ENCODE results near the gene DLG4. TPM values are rescaled to one million over a fixed set of nuclear protein-coding genes. Genes with fewer than 3 reads are reported as not detected.

The DLG4 gene
- total RNA-seq, 1 donor from 2014 or later = 46.1 TPM

DNA sequence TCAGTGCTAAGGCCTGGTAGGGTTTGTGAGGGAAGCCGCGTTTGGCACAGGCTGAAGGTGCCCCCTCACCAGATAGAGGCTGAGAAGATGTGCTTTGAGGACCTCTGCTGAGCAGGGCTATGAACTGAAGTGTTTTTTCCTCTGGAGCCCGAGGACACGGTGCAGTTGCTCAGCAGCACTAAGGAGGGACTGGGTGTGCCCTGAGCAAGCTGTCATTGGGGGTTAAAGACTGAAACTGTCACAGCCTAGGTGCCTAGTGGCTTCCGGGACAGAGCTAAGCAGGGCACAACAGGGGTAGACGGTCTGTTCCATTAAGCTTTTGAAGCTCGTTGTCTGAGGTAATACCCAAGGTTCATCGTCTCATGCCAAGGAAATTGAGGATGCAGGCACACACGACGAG, 80.2 kb downstream of the DLG4 start:
- H3K9me3 Mint-ChIP-seq = no peaks in the 10 kb centered on the region
- no peak for TF ChIP-seq CTCF (conservative IDR thresholded peaks at IDR 0.05)
- H3K27ac Mint-ChIP-seq = peak overlapping the region; percentile 99
- no peaks in the 10 kb centered on the region for H3K36me3 Mint-ChIP-seq
- H3K4me3 Mint-ChIP-seq = peak overlapping the region; percentile 83
- peaks cover 12% of the 10 kb centered on the region for H3K27me3 Mint-ChIP-seq
- DNase-seq (ENCODE audit: extremely low spot score, unreplicated experiment) = no peak
- peaks cover 26% of the 10 kb centered on the region for H3K4me1 Mint-ChIP-seq (ENCODE audit: unreplicated experiment)

- TF ChIP-seq CTCF (conservative IDR thresholded peaks at IDR 0.05) = no peak
- Mint-ChIP-seq H3K36me3 (no peaks in the 10 kb centered on the region), H3K9me3 (no peaks in the 10 kb centered on the region), H3K4me1 (ENCODE audit: unreplicated experiment) (peaks cover 23% of the 10 kb centered on the region), H3K27me3 (peaks cover 12% of the 10 kb centered on the region), H3K27ac (peak overlapping the region; percentile 99), H3K4me3 (peak overlapping the region; percentile 22)
- no peak for DNase-seq (ENCODE audit: extremely low spot score, unreplicated experiment)
Measured at GRCh38 chr17:7138800-7139381, 80.7 kb downstream of the DLG4 start.

- Mint-ChIP-seq H3K4me3 (no peak overlapping the region), H3K4me1 (ENCODE audit: unreplicated experiment) (peaks cover 30% of the 10 kb centered on the region), H3K9me3 (no peaks in the 10 kb centered on the region), H3K27me3 (peaks cover 12% of the 10 kb centered on the region), H3K27ac (no peak overlapping the region), H3K36me3 (no peaks in the 10 kb centered on the region)
- no peak for DNase-seq (ENCODE audit: extremely low spot score, unreplicated experiment)
- TF ChIP-seq CTCF (conservative IDR thresholded peaks at IDR 0.05) = no peak
Measured at GRCh38 chr17:7137171-7137943, 82.3 kb downstream of the DLG4 start.

Small RNAs within 50 kb of the gene (microRNA-seq; reads per million reads assigned to microRNA genes)
- gene MIR324 = 3,127 reads per million, percentile 89 among the genes with 10 or more reads in this experiment

Other genes starting within 250 kb of the DLG4 start
- 0.34 and 2.1 TPM in 2 replicates for gene ALOX12, start 223.8 kb downstream of the DLG4 start, total RNA-seq (ENCODE audit: low replicate concordance)
- 176 and 208 TPM in 2 replicates for gene RNASEK, start 207.2 kb downstream of the DLG4 start, total RNA-seq (ENCODE audit: low replicate concordance)
- not detected in 2 replicates for gene BCL6B, start 196.8 kb downstream of the DLG4 start, total RNA-seq (ENCODE audit: low replicate concordance)
- 13.5 and 15.5 TPM in 2 replicates for gene SLC16A13, start 183.8 kb downstream of the DLG4 start, total RNA-seq (ENCODE audit: low replicate concordance)
- 3.9 and 10.5 TPM in 2 replicates for gene SLC16A11, start 175.7 kb downstream of the DLG4 start, total RNA-seq (ENCODE audit: low replicate concordance)
- gene CLEC10A, start 139.6 kb downstream of the DLG4 start, total RNA-seq (ENCODE audit: low replicate concordance) = not detected in 2 replicates
- 0.82 and 1.3 TPM in 2 replicates for gene ASGR2, start 105.0 kb downstream of the DLG4 start, total RNA-seq (ENCODE audit: low replicate concordance)
- gene ASGR1, start 40.5 kb downstream of the DLG4 start, total RNA-seq (ENCODE audit: low replicate concordance) = 7.5 and 9.7 TPM in 2 replicates
- 573 and 617 TPM in 2 replicates for gene ACADVL, start 102 bp upstream of the DLG4 start, total RNA-seq (ENCODE audit: low replicate concordance)
- 62.8 and 93.9 TPM in 2 replicates for gene DVL2, start 14.7 kb upstream of the DLG4 start, total RNA-seq (ENCODE audit: low replicate concordance)
- gene PHF23, start 19.6 kb upstream of the DLG4 start, total RNA-seq (ENCODE audit: low replicate concordance) = 42.8 and 61.1 TPM in 2 replicates
- 478 and 570 TPM in 2 replicates for gene GABARAP, start 22.6 kb upstream of the DLG4 start, total RNA-seq (ENCODE audit: low replicate concordance)
- 138 and 154 TPM in 2 replicates for gene CTDNEP1, start 31.9 kb upstream of the DLG4 start, total RNA-seq (ENCODE audit: low replicate concordance)
- gene ELP5, start 32.4 kb upstream of the DLG4 start, total RNA-seq (ENCODE audit: low replicate concordance) = 43.1 and 55.7 TPM in 2 replicates
- 118 and 284 TPM in 2 replicates for gene CLDN7, start 42.6 kb upstream of the DLG4 start, total RNA-seq (ENCODE audit: low replicate concordance)
- 1.2 and 4.0 TPM in 2 replicates for gene SLC2A4, start 61.9 kb upstream of the DLG4 start, total RNA-seq (ENCODE audit: low replicate concordance)
- gene YBX2, start 74.8 kb upstream of the DLG4 start, total RNA-seq (ENCODE audit: low replicate concordance) = 4.5 and 7.0 TPM in 2 replicates
- 454 and 510 TPM in 2 replicates for gene EIF5A, start 87.8 kb upstream of the DLG4 start, total RNA-seq (ENCODE audit: low replicate concordance)
- gene GPS2, start 95.5 kb upstream of the DLG4 start, total RNA-seq (ENCODE audit: low replicate concordance) = 75.0 and 75.4 TPM in 2 replicates
- gene NEURL4, start 109.5 kb upstream of the DLG4 start, total RNA-seq (ENCODE audit: low replicate concordance) = 49.9 and 61.5 TPM in 2 replicates
- gene ACAP1, start 116.7 kb upstream of the DLG4 start, total RNA-seq (ENCODE audit: low replicate concordance) = 3.2 and 8.3 TPM in 2 replicates
- 9.5 and 15.5 TPM in 2 replicates for gene KCTD11, start 132.3 kb upstream of the DLG4 start, total RNA-seq (ENCODE audit: low replicate concordance)
- gene TMEM95, start 135.3 kb upstream of the DLG4 start, total RNA-seq (ENCODE audit: low replicate concordance) = not detected in 2 replicates
- 6.6 and 11.5 TPM in 2 replicates for gene TNK1, start 161.3 kb upstream of the DLG4 start, total RNA-seq (ENCODE audit: low replicate concordance)
- gene PLSCR3, start 174.7 kb upstream of the DLG4 start, total RNA-seq (ENCODE audit: low replicate concordance) = 39.8 and 55.8 TPM in 2 replicates
- 89.8 and 90.3 TPM in 2 replicates for gene TMEM256, start 184.3 kb upstream of the DLG4 start, total RNA-seq (ENCODE audit: low replicate concordance)
- 15.0 and 68.4 TPM in 2 replicates for gene NLGN2, start 188.0 kb upstream of the DLG4 start, total RNA-seq (ENCODE audit: low replicate concordance)
- 0.31 TPM in 1 of 2 replicates, not detected in the other for gene SPEM1, start 200.5 kb upstream of the DLG4 start, total RNA-seq (ENCODE audit: low replicate concordance)
- not detected in 2 replicates for gene SPEM2, start 205.8 kb upstream of the DLG4 start, total RNA-seq (ENCODE audit: low replicate concordance)
- not detected in 2 replicates for gene SPEM3, start 209.0 kb upstream of the DLG4 start, total RNA-seq (ENCODE audit: low replicate concordance)
- 6.4 and 15.9 TPM in 2 replicates for gene TMEM102, start 215.6 kb upstream of the DLG4 start, total RNA-seq (ENCODE audit: low replicate concordance)
- gene FGF11, start 219.7 kb upstream of the DLG4 start, total RNA-seq (ENCODE audit: low replicate concordance) = 21.8 and 76.0 TPM in 2 replicates
- gene CHRNB1, start 225.2 kb upstream of the DLG4 start, total RNA-seq (ENCODE audit: low replicate concordance) = 16.4 and 51.1 TPM in 2 replicates

All from type B pancreatic cell (in vitro differentiated cells).